ENCODE data around the gene PDS5A. TPM values are rescaled to one million over a fixed set of nuclear protein-coding genes. Genes with fewer than 3 reads are reported as not detected.
A peak's percentile ranks its signal among the peaks of the same experiment; 100 is the strongest.

Gene PDS5A
- total and polyA plus RNA-seq, 9 of the 15 experiments (the other 6 are each of a cell fraction or from before 2014, with no cell fraction given) = 16.4 to 85.4 (median 70.0) TPM

DNA sequence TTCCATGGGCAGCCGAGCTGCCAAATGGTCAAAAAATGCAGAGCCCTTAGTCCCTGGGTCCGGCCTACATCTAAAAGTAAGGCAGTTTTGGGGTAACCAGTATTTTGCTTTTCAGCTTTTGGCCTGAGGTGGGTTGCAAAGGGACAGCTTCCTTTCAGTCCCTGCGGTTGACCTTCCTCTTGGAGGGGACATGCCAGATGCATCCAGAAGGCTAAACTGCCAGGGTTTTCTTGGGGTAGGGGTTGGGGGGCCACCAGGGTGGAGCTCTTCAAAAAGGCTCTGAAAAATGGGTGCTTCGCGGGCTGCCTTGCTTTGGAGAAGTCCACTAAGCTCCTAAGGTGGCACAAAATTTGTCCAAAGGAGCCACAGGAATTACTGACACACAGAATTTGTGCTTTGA, 159.1 kb downstream of the PDS5A start:
- ChIA-PET POLR2A (interaction anchor here (0.5 to 0.8 kb wide), 4 partner anchors 10 to 507 kb away, joined by 3 to 5 read pairs (median 3); no protein-coding TSS in a partner anchor), CTCF (ENCODE audit: low intra/inter-chr PET ratio) (no interaction called here)
- Histone ChIP-seq H2AFZ (ENCODE audit: low read depth, low read length) (no peak overlapping the region), H3K36me3 (ENCODE audit: control insufficient read depth, insufficient read depth, low read length) (peaks cover 11% of the 10 kb centered on the region; the same call in 2 of the 3 replicates), H3K9me1 (ENCODE audit: control insufficient read depth, insufficient read depth, low read length) (no peaks in the 10 kb centered on the region), H4K20me1 (replicated peaks; ENCODE audit: control insufficient read depth, insufficient read depth, low read length) (no peaks in the 10 kb centered on the region), H3K79me2 (ENCODE audit: control insufficient read depth, insufficient read depth, low read length) (no peaks in the 10 kb centered on the region; the same call in 2 of the 3 replicates), H3K27ac (ENCODE audit: extremely low read depth, low read depth, low read length) (no peak overlapping the region), H3K27me3 (ENCODE audit: control insufficient read depth in 2 of 2, insufficient read depth in 2 of 2, low read length in 2 of 2) (no peaks in the 10 kb centered on the region), H3K4me3 (no peak overlapping the region), H3K9me3 (replicated peaks; ENCODE audit: control insufficient read depth, insufficient read depth, low read depth, low read length) (no peaks in the 10 kb centered on the region; the same call in 1 of the 2 replicates), H3K4me1 (replicated peaks in 1 of 2; ENCODE audit: control insufficient read depth in 2 of 2, insufficient read depth in 2 of 2, low read length in 2 of 2) (peaks cover 0 to 12% of the 10 kb centered on the region in 2 experiments; a peak in 4 of 5 replicates), H3K4me2 (ENCODE audit: insufficient read depth, low read length) (no peak overlapping the region), H3K9ac (ENCODE audit: insufficient read depth in 1 of 2, low read depth in 2 of 2, low read length in 2 of 2) (peak overlapping the region in 1 of 2 experiments; percentile 41; a peak in 1 of 4 replicates)
- ATAC-seq = no peak
- intact Hi-C loops (cut with micrococcal nuclease) (no loop called here), in situ Hi-C loops (cut with MboI) (no loop called here)
- DNase-seq (ENCODE audit: extremely low read depth in 1 of 4, low spot score in 3 of 4) = no peak
- no peak for FAIRE-seq
- 78% methylated on average over 5 of the region's 5 CpGs for WGBS (ENCODE audit: insufficient coverage, low coverage, missing lambda C conversion rate)
- no TSS peak for BruUV-seq (replicated peaks)
- no peak for TF ChIP-seq BDP1 (IDR thresholded peaks at IDR 0.05; ENCODE audit: insufficient read depth, insufficient read length)
- TF ChIP-seq, protein P1, sequence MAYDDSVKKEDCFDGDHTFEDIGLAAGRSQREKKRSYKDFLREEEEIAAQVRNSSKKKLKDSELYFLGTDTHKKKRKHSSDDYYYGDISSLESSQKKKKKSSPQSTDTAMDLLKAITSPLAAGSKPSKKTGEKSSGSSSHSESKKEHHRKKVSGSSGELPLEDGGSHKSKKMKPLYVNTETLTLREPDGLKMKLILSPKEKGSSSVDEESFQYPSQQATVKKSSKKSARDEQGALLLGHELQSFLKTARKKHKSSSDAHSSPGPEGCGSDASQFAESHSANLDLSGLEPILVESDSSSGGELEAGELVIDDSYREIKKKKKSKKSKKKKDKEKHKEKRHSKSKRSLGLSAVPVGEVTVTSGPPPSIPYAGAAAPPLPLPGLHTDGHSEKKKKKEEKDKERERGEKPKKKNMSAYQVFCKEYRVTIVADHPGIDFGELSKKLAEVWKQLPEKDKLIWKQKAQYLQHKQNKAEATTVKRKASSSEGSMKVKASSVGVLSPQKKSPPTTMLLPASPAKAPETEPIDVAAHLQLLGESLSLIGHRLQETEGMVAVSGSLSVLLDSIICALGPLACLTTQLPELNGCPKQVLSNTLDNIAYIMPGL (CRISPR knock-in tag; IDR thresholded peaks at IDR 0.05) = no peak
- TF ChIP-seq ZBTB1 (CRISPR knock-in tag; IDR thresholded peaks at IDR 0.05; ENCODE audit: borderline replicate concordance, low read depth) = no peak
- no peak for TF ChIP-seq CBX5 (IDR thresholded peaks at IDR 0.05; ENCODE audit: borderline replicate concordance, low read depth)
- TF ChIP-seq NUFIP1 (IDR thresholded peaks at IDR 0.05; ENCODE audit: partially characterized antibody) = no peak
- TF ChIP-seq, protein P2, sequence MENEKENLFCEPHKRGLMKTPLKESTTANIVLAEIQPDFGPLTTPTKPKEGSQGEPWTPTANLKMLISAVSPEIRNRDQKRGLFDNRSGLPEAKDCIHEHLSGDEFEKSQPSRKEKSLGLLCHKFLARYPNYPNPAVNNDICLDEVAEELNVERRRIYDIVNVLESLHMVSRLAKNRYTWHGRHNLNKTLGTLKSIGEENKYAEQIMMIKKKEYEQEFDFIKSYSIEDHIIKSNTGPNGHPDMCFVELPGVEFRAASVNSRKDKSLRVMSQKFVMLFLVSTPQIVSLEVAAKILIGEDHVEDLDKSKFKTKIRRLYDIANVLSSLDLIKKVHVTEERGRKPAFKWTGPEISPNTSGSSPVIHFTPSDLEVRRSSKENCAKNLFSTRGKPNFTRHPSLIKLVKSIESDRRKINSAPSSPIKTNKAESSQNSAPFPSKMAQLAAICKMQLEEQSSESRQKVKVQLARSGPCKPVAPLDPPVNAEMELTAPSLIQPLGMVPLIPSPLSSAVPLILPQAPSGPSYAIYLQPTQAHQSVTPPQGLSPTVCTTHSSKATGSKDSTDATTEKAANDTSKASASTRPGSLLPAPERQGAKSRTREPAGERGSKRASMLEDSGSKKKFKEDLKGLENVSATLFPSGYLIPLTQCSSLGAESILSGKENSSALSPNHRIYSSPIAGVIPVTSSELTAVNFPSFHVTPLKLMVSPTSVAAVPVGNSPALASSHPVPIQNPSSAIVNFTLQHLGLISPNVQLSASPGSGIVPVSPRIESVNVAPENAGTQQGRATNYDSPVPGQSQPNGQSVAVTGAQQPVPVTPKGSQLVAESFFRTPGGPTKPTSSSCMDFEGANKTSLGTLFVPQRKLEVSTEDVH (IDR thresholded peaks at IDR 0.05; ENCODE audit: low read depth, partially characterized antibody) = no peak
- TF ChIP-seq ARID2 (IDR thresholded peaks at IDR 0.05) = no peak
- TF ChIP-seq SMARCC2 (IDR thresholded peaks at IDR 0.05; ENCODE audit: low read depth) = no peak

Data from K562 (cell line).